ENCODE results near the gene CNNM1.

The CNNM1 gene

DNA sequence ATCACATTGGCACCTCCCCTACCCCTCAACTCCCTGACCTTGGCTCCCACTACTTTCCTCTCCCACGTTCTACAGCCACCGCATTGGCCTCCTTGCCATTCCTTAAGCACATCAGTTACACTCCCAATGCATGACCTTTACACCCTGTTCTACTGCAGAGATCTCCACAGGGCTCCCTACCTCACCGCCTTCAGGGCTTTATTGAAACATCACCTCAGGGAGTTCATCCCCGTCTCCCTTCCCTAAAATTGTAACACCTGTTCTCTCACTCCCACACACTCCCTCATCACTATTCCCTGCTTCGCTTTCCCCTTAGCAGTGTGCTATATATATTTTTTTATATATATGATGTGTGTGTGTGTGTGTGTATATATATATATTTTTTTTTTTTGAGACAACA lies 18.5 kb downstream of the CNNM1 start:
- no peaks in the 10 kb centered on the region for H3F3A ChIP-seq (ENCODE audit: control insufficient read depth, insufficient read depth)
- H4K20me1 ChIP-seq (ENCODE audit: control insufficient read depth, insufficient read depth, low read depth, low read length): no peaks in the 10 kb centered on the region
- no peak overlapping the region for H3K4me3 ChIP-seq (ENCODE audit: low read length)
- H3K9me2 ChIP-seq (replicated peaks; ENCODE audit: control insufficient read depth, low read length): no peaks in the 10 kb centered on the region
- H3K79me2 ChIP-seq (ENCODE audit: control insufficient read depth, low read length): no peaks in the 10 kb centered on the region
- no peak overlapping the region for H3K27ac ChIP-seq (ENCODE audit: low read depth, low read length)
- peaks cover 3% of the 10 kb centered on the region; the same call in 1 of the 2 replicates for H3K27me3 ChIP-seq (ENCODE audit: control insufficient read depth, low read length)
- no peaks in the 10 kb centered on the region for H3K36me3 ChIP-seq (ENCODE audit: control insufficient read depth, low read length)
- TF ChIP-seq EZH2phosphoT487 (IDR thresholded peaks at IDR 0.05; ENCODE audit: borderline replicate concordance, low read length): no peak
- TF ChIP-seq, protein P1, sequence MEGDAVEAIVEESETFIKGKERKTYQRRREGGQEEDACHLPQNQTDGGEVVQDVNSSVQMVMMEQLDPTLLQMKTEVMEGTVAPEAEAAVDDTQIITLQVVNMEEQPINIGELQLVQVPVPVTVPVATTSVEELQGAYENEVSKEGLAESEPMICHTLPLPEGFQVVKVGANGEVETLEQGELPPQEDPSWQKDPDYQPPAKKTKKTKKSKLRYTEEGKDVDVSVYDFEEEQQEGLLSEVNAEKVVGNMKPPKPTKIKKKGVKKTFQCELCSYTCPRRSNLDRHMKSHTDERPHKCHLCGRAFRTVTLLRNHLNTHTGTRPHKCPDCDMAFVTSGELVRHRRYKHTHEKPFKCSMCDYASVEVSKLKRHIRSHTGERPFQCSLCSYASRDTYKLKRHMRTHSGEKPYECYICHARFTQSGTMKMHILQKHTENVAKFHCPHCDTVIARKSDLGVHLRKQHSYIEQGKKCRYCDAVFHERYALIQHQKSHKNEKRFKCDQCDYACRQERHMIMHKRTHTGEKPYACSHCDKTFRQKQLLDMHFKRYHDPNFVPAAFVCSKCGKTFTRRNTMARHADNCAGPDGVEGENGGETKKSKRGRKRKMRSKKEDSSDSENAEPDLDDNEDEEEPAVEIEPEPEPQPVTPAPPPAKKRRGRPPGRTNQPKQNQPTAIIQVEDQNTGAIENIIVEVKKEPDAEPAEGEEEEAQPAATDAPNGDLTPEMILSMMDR (IDR thresholded peaks at IDR 0.05; ENCODE audit: low read depth, low read length, poor library complexity, severe bottlenecking): no peak
- H3K4me2 ChIP-seq (ENCODE audit: low read length): no peak overlapping the region
- H3K9me3 ChIP-seq (ENCODE audit: control insufficient read depth, insufficient read depth, low read length): no peaks in the 10 kb centered on the region
- H3K4me1 ChIP-seq (ENCODE audit: control insufficient read depth, low read length): no peaks in the 10 kb centered on the region

DNA sequence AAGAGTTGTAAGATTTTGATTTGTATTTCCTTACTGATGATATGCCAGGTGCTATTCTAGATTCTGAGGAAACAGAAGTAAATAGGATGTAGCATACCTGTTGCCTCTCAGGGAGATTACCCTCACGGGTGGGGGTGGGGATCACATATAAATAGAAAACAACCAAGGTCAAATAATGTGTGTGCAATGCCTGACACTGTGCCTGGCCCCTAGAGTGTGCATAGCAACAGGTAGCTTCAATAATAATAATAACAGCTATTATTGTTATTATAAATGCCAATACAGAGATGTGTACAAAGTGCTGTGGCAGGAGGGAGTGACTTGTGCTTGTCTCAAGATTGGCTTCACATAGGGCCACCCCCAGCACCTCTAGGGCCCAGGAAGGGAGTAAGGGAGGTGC lies 24.0 kb downstream of the CNNM1 start:
- no peaks in the 10 kb centered on the region for H3K4me1 ChIP-seq (ENCODE audit: control insufficient read depth, low read length)
- H4K20me1 ChIP-seq (ENCODE audit: control insufficient read depth, insufficient read depth, low read depth, low read length): no peaks in the 10 kb centered on the region
- TF ChIP-seq, protein P1 (IDR thresholded peaks at IDR 0.05; ENCODE audit: low read depth, low read length, poor library complexity, severe bottlenecking): no peak
- TF ChIP-seq EZH2phosphoT487 (IDR thresholded peaks at IDR 0.05; ENCODE audit: borderline replicate concordance, low read length): no peak
- H3K4me3 ChIP-seq (ENCODE audit: low read length): no peak overlapping the region
- H3K4me2 ChIP-seq (ENCODE audit: low read length): no peak overlapping the region
- no peaks in the 10 kb centered on the region for H3K9me3 ChIP-seq (ENCODE audit: control insufficient read depth, insufficient read depth, low read length)
- no peaks in the 10 kb centered on the region for H3F3A ChIP-seq (ENCODE audit: control insufficient read depth, insufficient read depth)
- H3K36me3 ChIP-seq (ENCODE audit: control insufficient read depth, low read length): no peaks in the 10 kb centered on the region
- no peaks in the 10 kb centered on the region for H3K79me2 ChIP-seq (ENCODE audit: control insufficient read depth, low read length)
- no peak overlapping the region for H3K27ac ChIP-seq (ENCODE audit: low read depth, low read length)
- H3K9me2 ChIP-seq (replicated peaks; ENCODE audit: control insufficient read depth, low read length): no peaks in the 10 kb centered on the region
- H3K27me3 ChIP-seq (ENCODE audit: control insufficient read depth, low read length): peaks cover 19% of the 10 kb centered on the region

DNA sequence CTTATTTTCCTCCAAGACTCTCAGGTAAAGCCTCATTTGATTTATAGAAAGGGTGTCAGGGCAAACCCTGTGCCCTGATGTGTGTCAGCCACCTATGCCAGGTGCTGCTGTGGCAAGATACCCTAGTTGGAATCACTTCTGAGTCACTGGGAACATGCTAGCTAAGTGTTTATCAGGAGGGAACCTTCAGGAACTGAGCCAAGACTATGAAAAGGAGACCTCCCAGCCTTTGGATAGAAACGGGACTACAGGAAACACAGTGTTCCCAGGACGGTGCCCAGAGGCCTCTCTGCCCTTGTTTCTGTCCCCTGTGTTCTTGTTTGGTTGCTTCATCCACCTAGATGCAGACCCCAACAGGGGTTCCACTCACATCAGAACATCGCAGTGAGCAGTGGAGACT lies 28.5 kb downstream of the CNNM1 start:
- Histone ChIP-seq H3F3A (ENCODE audit: control insufficient read depth, insufficient read depth) (no peaks in the 10 kb centered on the region), H4K20me1 (ENCODE audit: control insufficient read depth, insufficient read depth, low read depth, low read length) (no peaks in the 10 kb centered on the region), H3K27ac (ENCODE audit: low read depth, low read length) (no peak overlapping the region), H3K36me3 (ENCODE audit: control insufficient read depth, low read length) (no peaks in the 10 kb centered on the region), H3K4me2 (ENCODE audit: low read length) (no peak overlapping the region), H3K79me2 (ENCODE audit: control insufficient read depth, low read length) (no peaks in the 10 kb centered on the region), H3K9me3 (ENCODE audit: control insufficient read depth, insufficient read depth, low read length) (no peaks in the 10 kb centered on the region), H3K27me3 (ENCODE audit: control insufficient read depth, low read length) (peaks cover 31% of the 10 kb centered on the region), H3K4me3 (ENCODE audit: low read length) (no peak overlapping the region), H3K4me1 (ENCODE audit: control insufficient read depth, low read length) (no peaks in the 10 kb centered on the region), H3K9me2 (replicated peaks; ENCODE audit: control insufficient read depth, low read length) (no peaks in the 10 kb centered on the region)
- TF ChIP-seq, protein P1 (IDR thresholded peaks at IDR 0.05; ENCODE audit: low read depth, low read length, poor library complexity, severe bottlenecking): no peak
- TF ChIP-seq EZH2phosphoT487 (IDR thresholded peaks at IDR 0.05; ENCODE audit: borderline replicate concordance, low read length): no peak

DNA sequence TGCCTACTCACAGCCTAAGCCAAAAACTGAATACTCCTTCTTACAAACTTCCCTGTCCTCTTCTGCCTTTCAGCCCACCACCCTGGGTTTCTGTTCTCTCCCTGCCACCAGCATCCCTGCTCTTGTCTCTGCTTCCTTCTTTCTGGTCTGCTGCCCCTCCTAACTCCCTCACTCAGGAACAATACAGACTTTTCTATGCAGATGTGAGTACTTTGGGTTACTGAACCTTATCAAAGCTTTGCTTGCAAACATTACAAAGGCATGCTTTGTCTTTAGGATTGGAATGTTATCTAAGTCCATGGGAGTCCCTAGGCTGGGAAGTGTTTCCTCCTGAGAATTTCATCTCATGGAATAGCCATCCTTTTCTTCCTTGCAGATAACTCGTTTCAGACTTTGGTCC lies 28.9 kb downstream of the CNNM1 start:
- TF ChIP-seq EZH2phosphoT487 (IDR thresholded peaks at IDR 0.05; ENCODE audit: borderline replicate concordance, low read length): no peak
- TF ChIP-seq, protein P1 (IDR thresholded peaks at IDR 0.05; ENCODE audit: low read depth, low read length, poor library complexity, severe bottlenecking): no peak
- Histone ChIP-seq H3K4me3 (ENCODE audit: low read length) (no peak overlapping the region), H3F3A (ENCODE audit: control insufficient read depth, insufficient read depth) (no peaks in the 10 kb centered on the region), H3K79me2 (ENCODE audit: control insufficient read depth, low read length) (no peaks in the 10 kb centered on the region), H3K27ac (ENCODE audit: low read depth, low read length) (no peak overlapping the region), H3K9me2 (replicated peaks; ENCODE audit: control insufficient read depth, low read length) (no peaks in the 10 kb centered on the region), H3K4me1 (ENCODE audit: control insufficient read depth, low read length) (no peaks in the 10 kb centered on the region), H3K27me3 (ENCODE audit: control insufficient read depth, low read length) (peaks cover 27% of the 10 kb centered on the region), H3K4me2 (ENCODE audit: low read length) (no peak overlapping the region), H3K9me3 (ENCODE audit: control insufficient read depth, insufficient read depth, low read length) (no peaks in the 10 kb centered on the region), H4K20me1 (ENCODE audit: control insufficient read depth, insufficient read depth, low read depth, low read length) (no peaks in the 10 kb centered on the region), H3K36me3 (ENCODE audit: control insufficient read depth, low read length) (no peaks in the 10 kb centered on the region)
